SK-N-SH treated with all-trans-retinoic acid at 6 μM for 48 hours (cell line): Measurements from ENCODE around the gene IQCF2.

Experiments used
- ATAC-seq: fragments of 200-7000 bp; cut with Tn5 transposase; 3 replicates; pipeline ENCODE4 v1.9.1; 2020; ENCODE audit warnings: mild to moderate bottlenecking, moderate library complexity
- BACH2 ChIP-seq: fragments of 250-450 bp; sonication (Bioruptor Pico); IDR thresholded peaks from 2 replicates; pipeline ENCODE4 v1.9.0; 2021; ENCODE audit warnings: mild to moderate bottlenecking, borderline replicate concordance
- CREB5 ChIP-seq: fragments of 250-450 bp; sonication (Bioruptor Pico); IDR thresholded peaks from 2 replicates; pipeline ENCODE4 v1.5.1; 2020; ENCODE audit warnings: low read depth, mild to moderate bottlenecking, moderate library complexity
- CSDC2 ChIP-seq: fragments of 250-450 bp; sonication (Bioruptor Pico); IDR thresholded peaks from 2 replicates; pipeline ENCODE4 v1.5.0; 2020; ENCODE audit warnings: mild to moderate bottlenecking, moderate library complexity
- CSRNP3 ChIP-seq: fragments of 250-450 bp; sonication (Bioruptor Pico); IDR thresholded peaks from 2 replicates; pipeline ENCODE4 v1.5.1; 2021; ENCODE audit warnings: mild to moderate bottlenecking, moderate library complexity
- ESRRG ChIP-seq: fragments of 250-450 bp; sonication (Bioruptor Pico); IDR thresholded peaks from 2 replicates; pipeline ENCODE4 v1.6.1; 2021; ENCODE audit warnings: mild to moderate bottlenecking
- GLIS3 ChIP-seq: fragments of 250-450 bp; sonication (Bioruptor Pico); IDR thresholded peaks from 2 replicates; pipeline ENCODE4 v1.5.0; 2020; ENCODE audit warnings: mild to moderate bottlenecking, moderate library complexity
- ISL1 ChIP-seq: fragments of 250-450 bp; sonication (Bioruptor Pico); IDR thresholded peaks from 2 replicates; pipeline ENCODE4 v2.1.2; 2022; ENCODE audit warnings: mild to moderate bottlenecking, moderate library complexity
- PATZ1 ChIP-seq: fragments of 250-450 bp; sonication (Bioruptor Pico); IDR thresholded peaks from 2 replicates; pipeline ENCODE4 v1.8.0; 2020; ENCODE audit warnings: mild to moderate bottlenecking, moderate library complexity, borderline replicate concordance
- PPARA ChIP-seq: fragments of 250-450 bp; sonication (Bioruptor Pico); IDR thresholded peaks from 2 replicates; pipeline ENCODE4 v1.5.0; 2020; ENCODE audit warnings: mild to moderate bottlenecking, borderline replicate concordance
- RARB ChIP-seq: fragments of 250-450 bp; sonication (Bioruptor Pico); IDR thresholded peaks from 2 replicates; pipeline ENCODE4 v1.8.0; 2021; ENCODE audit warnings: mild to moderate bottlenecking, moderate library complexity
- SNAI2 ChIP-seq: fragments of 250-450 bp; sonication (Bioruptor Pico); IDR thresholded peaks from 2 replicates; pipeline ENCODE4 v1.5.0; 2020; ENCODE audit warnings: mild to moderate bottlenecking, moderate library complexity
- TOX ChIP-seq: fragments of 250-450 bp; sonication (Bioruptor Pico); IDR thresholded peaks from 2 replicates; pipeline ENCODE4 v1.8.0; 2021; ENCODE audit warnings: mild to moderate bottlenecking, moderate library complexity, borderline replicate concordance
- ZC3H10 ChIP-seq: fragments of 250-450 bp; sonication (Bioruptor Pico); IDR thresholded peaks from 2 replicates; pipeline ENCODE4 v1.5.1; 2021; ENCODE audit warnings: mild to moderate bottlenecking, moderate library complexity
- ZFP3 ChIP-seq: fragments of 250-450 bp; sonication (Bioruptor Pico); IDR thresholded peaks from 2 replicates; pipeline ENCODE4 v1.5.0; 2020; ENCODE audit warnings: mild to moderate bottlenecking, moderate library complexity
- ZFP30 ChIP-seq: fragments of 450-650 bp; formaldehyde crosslinking; IDR thresholded peaks from 2 replicates; pipeline ENCODE4 v1.5.0; 2022; ENCODE audit warnings: mild to moderate bottlenecking, moderate library complexity
- ZNF565 ChIP-seq: fragments of 450-650 bp; formaldehyde crosslinking; conservative IDR thresholded peaks from 2 replicates; pipeline ENCODE4 v1.5.0; 2020; ENCODE audit warnings: low read depth, mild to moderate bottlenecking, moderate library complexity
- ZNF70 ChIP-seq: fragments of 450-650 bp; formaldehyde crosslinking; IDR thresholded peaks from 2 replicates; pipeline ENCODE4 v1.5.0; 2020; ENCODE audit warnings: mild to moderate bottlenecking, moderate library complexity
- ZNF8 ChIP-seq: fragments of 450-650 bp; formaldehyde crosslinking; IDR thresholded peaks from 2 replicates; pipeline ENCODE4 v1.5.0; 2020; ENCODE audit warnings: mild to moderate bottlenecking, moderate library complexity
- TF ChIP-seq, protein P1 (sequence below): fragments of 250-450 bp; sonication (Bioruptor Pico); IDR thresholded peaks from 2 replicates; pipeline ENCODE4 v1.5.0; 2020; ENCODE audit warnings: mild to moderate bottlenecking, moderate library complexity
- TF ChIP-seq, protein P2 (sequence below): fragments of 250-450 bp; sonication (Bioruptor Pico); IDR thresholded peaks from 2 replicates; pipeline ENCODE4 v1.8.0; 2021; ENCODE audit warnings: low read depth, mild to moderate bottlenecking, moderate library complexity, borderline replicate concordance

The IQCF2 gene

GRCh38 chr3:51819709-51820406 is 41.6 kb upstream of the IQCF2 start:
- ATAC-seq: peak; percentile 40; the same call in 2 of the 3 replicates
- no peak for TF ChIP-seq ZNF70 (CRISPR knock-in tag)

GRCh38 chr3:51828297-51828696 is 33.1 kb upstream of the IQCF2 start:
- TF ChIP-seq ISL1 (no peak), PPARA (CRISPR knock-in tag) (no peak), CREB5 (CRISPR knock-in tag) (no peak), ZNF70 (CRISPR knock-in tag) (no peak), ZNF565 (CRISPR knock-in tag) (no peak), ZFP3 (CRISPR knock-in tag) (no peak), ZFP30 (CRISPR knock-in tag) (no peak), CSDC2 (no peak), TOX (CRISPR knock-in tag) (no peak)
- TF ChIP-seq, protein P1, sequence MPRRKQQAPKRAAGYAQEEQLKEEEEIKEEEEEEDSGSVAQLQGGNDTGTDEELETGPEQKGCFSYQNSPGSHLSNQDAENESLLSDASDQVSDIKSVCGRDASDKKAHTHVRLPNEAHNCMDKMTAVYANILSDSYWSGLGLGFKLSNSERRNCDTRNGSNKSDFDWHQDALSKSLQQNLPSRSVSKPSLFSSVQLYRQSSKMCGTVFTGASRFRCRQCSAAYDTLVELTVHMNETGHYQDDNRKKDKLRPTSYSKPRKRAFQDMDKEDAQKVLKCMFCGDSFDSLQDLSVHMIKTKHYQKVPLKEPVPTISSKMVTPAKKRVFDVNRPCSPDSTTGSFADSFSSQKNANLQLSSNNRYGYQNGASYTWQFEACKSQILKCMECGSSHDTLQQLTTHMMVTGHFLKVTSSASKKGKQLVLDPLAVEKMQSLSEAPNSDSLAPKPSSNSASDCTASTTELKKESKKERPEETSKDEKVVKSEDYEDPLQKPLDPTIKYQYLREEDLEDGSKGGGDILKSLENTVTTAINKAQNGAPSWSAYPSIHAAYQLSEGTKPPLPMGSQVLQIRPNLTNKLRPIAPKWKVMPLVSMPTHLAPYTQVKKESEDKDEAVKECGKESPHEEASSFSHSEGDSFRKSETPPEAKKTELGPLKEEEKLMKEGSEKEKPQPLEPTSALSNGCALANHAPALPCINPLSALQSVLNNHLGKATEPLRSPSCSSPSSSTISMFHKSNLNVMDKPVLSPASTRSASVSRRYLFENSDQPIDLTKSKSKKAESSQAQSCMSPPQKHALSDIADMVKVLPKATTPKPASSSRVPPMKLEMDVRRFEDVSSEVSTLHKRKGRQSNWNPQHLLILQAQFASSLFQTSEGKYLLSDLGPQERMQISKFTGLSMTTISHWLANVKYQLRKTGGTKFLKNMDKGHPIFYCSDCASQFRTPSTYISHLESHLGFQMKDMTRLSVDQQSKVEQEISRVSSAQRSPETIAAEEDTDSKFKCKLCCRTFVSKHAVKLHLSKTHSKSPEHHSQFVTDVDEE (CRISPR knock-in tag): no peak
- TF ChIP-seq, all 23 proteins: peak for 0
- no peak for ATAC-seq

GRCh38 chr3:51830345-51830744 is 31.1 kb upstream of the IQCF2 start:
- no peak for ATAC-seq
- TF ChIP-seq ZNF565 (CRISPR knock-in tag): no peak

GRCh38 chr3:51830836-51831385 is 30.5 kb upstream of the IQCF2 start:
- no peak for TF ChIP-seq ISL1
- TF ChIP-seq TOX (CRISPR knock-in tag): no peak
- TF ChIP-seq, protein P2, sequence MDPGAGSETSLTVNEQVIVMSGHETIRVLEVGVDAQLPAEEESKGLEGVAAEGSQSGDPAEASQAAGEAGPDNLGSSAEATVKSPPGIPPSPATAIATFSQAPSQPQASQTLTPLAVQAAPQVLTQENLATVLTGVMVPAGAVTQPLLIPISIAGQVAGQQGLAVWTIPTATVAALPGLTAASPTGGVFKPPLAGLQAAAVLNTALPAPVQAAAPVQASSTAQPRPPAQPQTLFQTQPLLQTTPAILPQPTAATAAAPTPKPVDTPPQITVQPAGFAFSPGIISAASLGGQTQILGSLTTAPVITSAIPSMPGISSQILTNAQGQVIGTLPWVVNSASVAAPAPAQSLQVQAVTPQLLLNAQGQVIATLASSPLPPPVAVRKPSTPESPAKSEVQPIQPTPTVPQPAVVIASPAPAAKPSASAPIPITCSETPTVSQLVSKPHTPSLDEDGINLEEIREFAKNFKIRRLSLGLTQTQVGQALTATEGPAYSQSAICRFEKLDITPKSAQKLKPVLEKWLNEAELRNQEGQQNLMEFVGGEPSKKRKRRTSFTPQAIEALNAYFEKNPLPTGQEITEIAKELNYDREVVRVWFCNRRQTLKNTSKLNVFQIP (CRISPR knock-in tag): no peak
- no peak for TF ChIP-seq RARB (CRISPR knock-in tag)
- TF ChIP-seq ZNF8 (CRISPR knock-in tag): no peak
- no peak for TF ChIP-seq ZNF70 (CRISPR knock-in tag)
- no peak for TF ChIP-seq SNAI2 (CRISPR knock-in tag)
- no peak for TF ChIP-seq CSRNP3 (CRISPR knock-in tag)
- no peak for TF ChIP-seq ZFP3 (CRISPR knock-in tag)
- no peak for TF ChIP-seq PPARA (CRISPR knock-in tag)
- no peak for TF ChIP-seq ZC3H10 (CRISPR knock-in tag)
- no peak for ATAC-seq

GRCh38 chr3:51836606-51837005 is 24.8 kb upstream of the IQCF2 start:
- TF ChIP-seq ESRRG (CRISPR knock-in tag) (no peak), CSDC2 (no peak), ISL1 (no peak), TOX (CRISPR knock-in tag) (no peak), BACH2 (no peak), CSRNP3 (CRISPR knock-in tag) (no peak), PATZ1 (no peak), GLIS3 (CRISPR knock-in tag) (no peak)
- TF ChIP-seq, protein P2 (CRISPR knock-in tag): no peak
- no peak for ATAC-seq
